Gastroesophageal sphincter (tissue), 3 donors: ENCODE results near the gene ITIH6.

ENCODE experiments used
- POLR2A ChIP-seq, 2 donors: fragments of 450-650 bp; IDR thresholded peaks; one replicate each; pipeline ENCODE4 v1.6.1; 2017; ENCODE audit warnings: antibody characterized with exemption in 2 of 2, mild to moderate bottlenecking in 2 of 2, moderate library complexity in 1 of 2
- TF ChIP-seq, protein P1 (sequence below), 4 experiments: fragments of 200-600 bp in 2 of 4; fragments of 450-650 bp in 2 of 4; sonication (generic) in 1 of 4; IDR thresholded peaks; one replicate each; pipeline ENCODE4 v1.5.1; 2017 to 2019; ENCODE audit warnings: antibody characterized with exemption in 4 of 4, mild to moderate bottlenecking in 2 of 4, moderate library complexity in 2 of 4

GRCh38 chrX:54838583-54838982 is 40.5 kb upstream of the ITIH6 start:
- TF ChIP-seq, protein P1, sequence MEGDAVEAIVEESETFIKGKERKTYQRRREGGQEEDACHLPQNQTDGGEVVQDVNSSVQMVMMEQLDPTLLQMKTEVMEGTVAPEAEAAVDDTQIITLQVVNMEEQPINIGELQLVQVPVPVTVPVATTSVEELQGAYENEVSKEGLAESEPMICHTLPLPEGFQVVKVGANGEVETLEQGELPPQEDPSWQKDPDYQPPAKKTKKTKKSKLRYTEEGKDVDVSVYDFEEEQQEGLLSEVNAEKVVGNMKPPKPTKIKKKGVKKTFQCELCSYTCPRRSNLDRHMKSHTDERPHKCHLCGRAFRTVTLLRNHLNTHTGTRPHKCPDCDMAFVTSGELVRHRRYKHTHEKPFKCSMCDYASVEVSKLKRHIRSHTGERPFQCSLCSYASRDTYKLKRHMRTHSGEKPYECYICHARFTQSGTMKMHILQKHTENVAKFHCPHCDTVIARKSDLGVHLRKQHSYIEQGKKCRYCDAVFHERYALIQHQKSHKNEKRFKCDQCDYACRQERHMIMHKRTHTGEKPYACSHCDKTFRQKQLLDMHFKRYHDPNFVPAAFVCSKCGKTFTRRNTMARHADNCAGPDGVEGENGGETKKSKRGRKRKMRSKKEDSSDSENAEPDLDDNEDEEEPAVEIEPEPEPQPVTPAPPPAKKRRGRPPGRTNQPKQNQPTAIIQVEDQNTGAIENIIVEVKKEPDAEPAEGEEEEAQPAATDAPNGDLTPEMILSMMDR (IDR thresholded peaks at IDR 0.05) = no peak
- TF ChIP-seq POLR2A (IDR thresholded peaks at IDR 0.05) = no peak
